HG03521 (cell line): ENCODE results near the gene NFATC2.

ENCODE experiments used
- ATAC-seq: cut with Tn5 transposase; IDR thresholded peaks from one replicate; pipeline ENCODE4 v1.9.1; 2021; ENCODE audit warnings: mild to moderate bottlenecking, moderate library complexity; ENCODE audit not compliant: unreplicated experiment

The NFATC2 gene

DNA sequence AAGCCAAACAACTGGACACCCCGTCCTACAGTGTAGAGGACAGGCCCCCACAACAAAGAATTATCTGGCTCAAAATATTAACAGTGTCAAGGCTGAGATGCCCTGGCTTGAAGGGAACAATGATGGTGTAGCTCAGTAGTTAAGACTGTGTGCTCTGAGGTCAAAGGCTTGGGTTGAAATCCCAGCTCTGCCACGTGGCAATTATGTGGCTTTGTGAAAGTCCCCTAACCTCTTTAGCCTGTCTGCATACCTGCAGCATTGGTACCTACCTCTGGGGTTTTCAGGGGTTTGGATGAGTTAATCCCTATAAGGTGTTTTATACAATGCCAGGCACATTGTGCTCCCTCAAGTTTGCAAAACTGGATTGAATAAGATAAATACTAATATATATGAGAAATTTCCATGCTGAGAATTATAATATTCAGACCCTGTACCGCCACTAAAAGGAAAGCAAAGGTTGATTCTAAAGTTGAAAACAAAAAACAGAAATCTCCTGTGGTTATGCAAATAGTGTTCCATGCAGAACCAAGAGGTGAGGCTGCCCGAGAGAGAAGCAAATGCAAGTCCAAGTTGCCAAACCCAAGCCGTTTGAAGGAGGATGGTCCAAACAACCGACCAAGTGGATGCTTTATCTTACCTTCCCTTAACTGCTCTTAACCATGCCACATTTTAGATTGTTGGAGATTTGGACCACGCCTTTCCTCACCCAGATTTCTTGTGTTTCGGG, 199.8 kb downstream of the NFATC2 start:
- ATAC-seq = no peak

GRCh38 chr20:51341581-51341980, 200.9 kb downstream of the NFATC2 start:
- no peak for ATAC-seq

- no peak for ATAC-seq
Measured at GRCh38 chr20:51340451-51340840, 202.1 kb downstream of the NFATC2 start.

DNA sequence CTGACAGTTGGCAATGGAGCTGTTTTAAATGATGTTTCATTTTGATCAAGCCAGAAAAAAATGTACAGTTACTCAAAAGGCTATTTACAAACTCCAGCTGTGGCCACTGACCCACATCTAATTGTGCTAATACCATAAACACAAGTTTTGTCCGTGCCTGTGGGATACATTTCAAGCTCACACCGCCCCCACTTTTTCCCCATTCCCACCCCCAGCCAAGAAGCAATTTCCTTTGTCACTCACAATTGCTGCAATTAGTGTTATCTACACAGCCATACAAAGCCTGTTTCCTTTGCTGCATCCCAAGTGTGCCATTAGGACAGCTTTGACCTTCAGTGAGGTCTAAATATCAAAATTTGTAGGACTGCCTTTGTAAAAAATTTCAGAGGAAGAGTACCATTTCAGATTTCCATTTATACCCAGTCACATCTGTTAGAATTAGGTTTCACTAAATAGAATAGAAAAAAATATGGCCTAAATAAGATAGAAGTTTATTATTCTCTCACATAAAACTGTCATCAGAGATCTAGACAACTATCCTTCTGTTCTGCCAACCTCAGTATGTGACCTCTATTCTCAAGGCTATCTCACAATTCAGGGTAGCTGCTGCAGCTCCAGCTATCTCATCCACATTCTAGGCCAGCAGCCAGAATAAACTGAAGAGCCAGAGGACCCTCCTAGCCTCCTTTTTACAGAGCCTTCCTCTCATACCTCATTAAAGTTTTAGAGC, 202.6 kb downstream of the NFATC2 start:
- ATAC-seq = no peak

DNA sequence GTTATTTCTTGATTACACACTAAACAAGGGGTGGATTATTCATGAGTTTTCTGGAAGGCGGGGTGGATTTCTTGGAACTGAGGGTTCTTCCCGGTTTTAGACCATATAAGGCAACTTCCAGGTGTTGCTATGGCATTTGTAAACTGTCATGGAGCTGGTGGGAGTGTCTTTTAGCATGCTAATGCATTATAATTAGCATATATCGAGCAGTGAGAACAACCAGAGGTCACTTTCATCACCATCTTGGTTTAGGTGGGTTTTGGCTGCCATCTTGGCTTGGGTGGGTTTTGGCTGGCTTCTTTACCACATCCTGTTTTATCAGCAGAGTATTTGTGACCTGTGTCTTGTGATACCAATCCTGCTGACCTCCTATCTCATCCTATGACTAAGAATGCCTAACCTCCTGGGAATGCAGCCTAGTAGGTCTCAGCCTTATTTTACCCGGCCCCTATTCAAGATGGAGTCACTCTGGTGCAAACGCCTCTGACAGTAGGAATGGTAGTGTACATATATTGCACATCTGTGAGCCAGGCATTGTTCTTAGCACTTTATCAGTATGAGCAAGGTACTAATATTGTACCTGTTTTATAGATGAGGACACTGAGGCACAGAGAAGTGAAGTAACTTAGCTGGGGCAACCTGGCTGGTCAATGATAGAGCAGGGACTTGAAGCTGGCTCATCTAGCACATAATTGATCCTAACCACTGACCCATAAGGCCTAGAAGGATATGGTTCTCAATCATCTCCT, 203.7 kb downstream of the NFATC2 start:
- ATAC-seq = no peak

GRCh38 chr20:51337126-51337805, 205.3 kb downstream of the NFATC2 start:
- ATAC-seq = no peak
